ENCODE measurements around the gene GPR87.

Gene GPR87, protein sequence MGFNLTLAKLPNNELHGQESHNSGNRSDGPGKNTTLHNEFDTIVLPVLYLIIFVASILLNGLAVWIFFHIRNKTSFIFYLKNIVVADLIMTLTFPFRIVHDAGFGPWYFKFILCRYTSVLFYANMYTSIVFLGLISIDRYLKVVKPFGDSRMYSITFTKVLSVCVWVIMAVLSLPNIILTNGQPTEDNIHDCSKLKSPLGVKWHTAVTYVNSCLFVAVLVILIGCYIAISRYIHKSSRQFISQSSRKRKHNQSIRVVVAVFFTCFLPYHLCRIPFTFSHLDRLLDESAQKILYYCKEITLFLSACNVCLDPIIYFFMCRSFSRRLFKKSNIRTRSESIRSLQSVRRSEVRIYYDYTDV

DNA sequence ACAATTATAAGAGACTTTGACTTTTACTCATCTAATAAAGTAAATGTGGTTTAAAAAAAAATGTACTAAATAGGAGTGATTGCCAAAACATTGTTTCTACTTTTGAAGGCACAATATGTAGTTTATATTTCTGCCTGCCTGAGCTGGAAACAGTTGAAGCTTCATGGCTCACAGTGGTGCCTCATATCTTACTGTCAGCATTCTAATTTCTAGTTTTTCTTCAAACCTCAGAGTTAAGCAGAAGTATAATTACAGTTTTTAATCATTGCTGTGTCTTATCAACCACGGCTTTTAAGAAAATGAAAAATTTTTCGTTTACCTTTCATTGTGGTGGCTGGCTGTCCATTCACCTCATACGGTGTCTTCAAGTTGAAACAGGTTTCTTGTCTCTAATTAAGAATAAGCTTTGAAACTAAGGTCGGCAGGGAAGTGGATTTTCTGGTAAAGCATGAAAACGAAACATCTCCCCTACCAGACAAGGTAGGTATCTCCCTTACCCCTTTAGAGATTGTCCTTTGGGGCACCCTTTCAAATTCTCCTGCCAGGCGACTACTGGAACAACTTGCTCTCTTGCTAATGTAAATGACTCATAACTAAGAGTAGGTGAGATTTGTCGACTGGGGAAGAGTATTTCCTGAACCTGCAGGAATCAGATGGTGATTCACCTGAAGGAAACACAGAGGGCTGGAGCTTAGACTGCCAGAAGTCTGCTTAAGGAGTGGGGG, at the start of gene GPR87:
Gene GPR87 (minus strand): TSS at position 554 of the 725 bp plus-strand sequence. CDS start 16,720 bp downstream, outside the sequence.
- DNase-seq (ENCODE audit: low read depth) = no peak
- TF ChIP-seq MAX (IDR thresholded peaks at IDR 0.05; ENCODE audit: low read depth, low read length) (no peak), MYC (IDR thresholded peaks at IDR 0.05; ENCODE audit: low read depth, low read length) (no peak), POLR2A (IDR thresholded peaks at IDR 0.05; ENCODE audit: extremely low read depth, insufficient read length) (no peak), CTCF (IDR thresholded peaks at IDR 0.05; ENCODE audit: low read depth, low read length) (no peak)
- H3K4me3 ChIP-seq (ENCODE audit: low read depth, low read length) = no peak within 1 kb of the TSS

DNA sequence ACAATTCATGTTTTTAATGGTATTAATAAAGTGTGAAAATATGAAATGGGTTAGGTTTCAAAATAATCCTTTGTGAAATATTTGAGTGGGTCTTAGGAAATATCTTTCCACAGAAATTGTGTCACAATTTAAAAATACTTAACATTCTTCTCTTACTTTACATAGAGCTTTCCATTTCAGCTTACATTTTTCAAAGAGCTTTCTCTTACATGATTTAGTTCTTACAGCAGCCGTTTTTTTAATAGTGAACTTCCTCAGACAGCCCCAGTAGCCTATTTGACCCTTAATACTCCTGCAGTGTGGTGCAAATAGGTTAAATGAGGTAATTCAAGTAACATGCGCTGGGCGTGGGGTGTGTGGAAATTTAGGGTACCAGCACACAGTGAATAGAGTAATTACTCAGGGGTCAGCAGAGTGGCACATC, 46.1 kb upstream of the GPR87 start:
- TF ChIP-seq MAX (IDR thresholded peaks at IDR 0.05; ENCODE audit: low read depth, low read length) = no peak
- TF ChIP-seq POLR2A (IDR thresholded peaks at IDR 0.05; ENCODE audit: extremely low read depth, insufficient read length) = no peak
- no peak for TF ChIP-seq CTCF (IDR thresholded peaks at IDR 0.05; ENCODE audit: low read depth, low read length)
- no peak for TF ChIP-seq MYC (IDR thresholded peaks at IDR 0.05; ENCODE audit: low read depth, low read length)
- DNase-seq (ENCODE audit: low read depth) = no peak
- H3K4me3 ChIP-seq (ENCODE audit: low read depth, low read length) = no peak overlapping the region

DNA sequence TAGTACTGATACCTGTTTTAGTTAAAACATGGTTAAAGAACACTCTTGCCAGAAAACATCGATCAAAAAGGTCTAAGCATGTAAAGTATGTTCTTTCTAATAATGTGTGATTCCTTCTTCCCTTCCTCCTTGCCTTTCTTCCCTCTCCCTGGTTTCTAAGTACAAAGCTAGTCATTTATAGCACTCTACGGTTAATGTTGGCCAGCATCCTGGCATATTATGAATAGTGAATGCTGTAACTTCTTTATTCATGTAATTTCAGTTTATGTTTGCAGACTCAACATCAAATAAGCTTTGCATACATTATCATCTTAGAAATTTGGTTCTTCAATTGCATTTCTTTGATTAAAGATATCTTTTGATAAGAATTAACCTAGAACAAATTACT, 40.8 kb upstream of the GPR87 start:
- TF ChIP-seq MAX (IDR thresholded peaks at IDR 0.05; ENCODE audit: low read depth, low read length) (no peak), CTCF (IDR thresholded peaks at IDR 0.05; ENCODE audit: low read depth, low read length) (no peak), POLR2A (IDR thresholded peaks at IDR 0.05; ENCODE audit: extremely low read depth, insufficient read length) (no peak), MYC (IDR thresholded peaks at IDR 0.05; ENCODE audit: low read depth, low read length) (no peak)
- H3K4me3 ChIP-seq (ENCODE audit: low read depth, low read length) = no peak overlapping the region
- no peak for DNase-seq (ENCODE audit: low read depth)

GRCh38 chr3:151356794-151357462, 40.3 kb upstream of the GPR87 start:
- TF ChIP-seq CTCF (IDR thresholded peaks at IDR 0.05; ENCODE audit: low read depth, low read length) (no peak), MYC (IDR thresholded peaks at IDR 0.05; ENCODE audit: low read depth, low read length) (no peak), POLR2A (IDR thresholded peaks at IDR 0.05; ENCODE audit: extremely low read depth, insufficient read length) (no peak), MAX (IDR thresholded peaks at IDR 0.05; ENCODE audit: low read depth, low read length) (no peak)
- no peak overlapping the region for H3K4me3 ChIP-seq (ENCODE audit: low read depth, low read length)
- DNase-seq (ENCODE audit: low read depth) = no peak

DNA sequence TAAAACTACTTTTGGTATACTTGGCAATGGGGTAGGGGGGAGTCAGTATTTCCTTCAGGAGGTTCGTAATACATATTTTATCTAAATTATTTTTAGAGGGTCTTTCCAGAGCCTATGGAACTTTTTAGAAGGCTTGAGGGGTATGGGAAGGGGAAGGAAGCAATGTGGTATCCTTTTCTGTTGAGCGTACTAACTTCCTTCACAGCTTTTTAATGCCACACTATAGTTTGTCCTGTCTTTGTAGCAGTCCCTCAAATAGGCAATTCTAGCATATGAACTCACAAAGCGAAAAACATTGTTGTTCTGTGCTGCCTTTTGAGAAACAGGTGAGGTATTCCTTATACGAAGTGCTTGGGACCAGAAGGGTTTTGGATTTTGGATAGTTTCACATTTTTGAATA, 35.0 kb upstream of the GPR87 start:
- no peak overlapping the region for H3K4me3 ChIP-seq (ENCODE audit: low read depth, low read length)
- no peak for DNase-seq (ENCODE audit: low read depth)
- no peak for TF ChIP-seq MAX (IDR thresholded peaks at IDR 0.05; ENCODE audit: low read depth, low read length)
- TF ChIP-seq POLR2A (IDR thresholded peaks at IDR 0.05; ENCODE audit: extremely low read depth, insufficient read length) = no peak
- no peak for TF ChIP-seq CTCF (IDR thresholded peaks at IDR 0.05; ENCODE audit: low read depth, low read length)
- TF ChIP-seq MYC (IDR thresholded peaks at IDR 0.05; ENCODE audit: low read depth, low read length) = no peak

Data from NB4 (cell line).